Gastroesophageal sphincter (tissue), 3 donors: Measurements from ENCODE around the gene CLASP1.

Source experiments
- CTCF ChIP-seq, 4 experiments: fragments of 200-600 bp in 2 of 4; fragments of 450-650 bp in 2 of 4; sonication (generic) in 1 of 4; IDR thresholded peaks; one replicate each; pipeline ENCODE4 v1.5.1; 2017 to 2019; ENCODE audit warnings: antibody characterized with exemption in 4 of 4, mild to moderate bottlenecking in 2 of 4, moderate library complexity in 2 of 4
- EP300 ChIP-seq: sonication (generic); formaldehyde crosslinking; IDR thresholded peaks from one replicate; pipeline ENCODE4 v1.6.1; 2017; ENCODE audit warnings: antibody characterized with exemption, mild to moderate bottlenecking
- POLR2AphosphoS5 ChIP-seq: sonication (generic); formaldehyde crosslinking; IDR thresholded peaks from one replicate; pipeline ENCODE4 v1.6.1; 2017; ENCODE audit warnings: antibody characterized with exemption

GRCh38 chr2:121567452-121567851, 81.8 kb downstream of the CLASP1 start:
- no peak for TF ChIP-seq EP300
- no peak for TF ChIP-seq CTCF (IDR thresholded peaks at IDR 0.05)
- no peak for TF ChIP-seq POLR2AphosphoS5
